HepG2 (cell line): Measurements from ENCODE around the gene LYPLA2. TPM values are rescaled to one million over a fixed set of nuclear protein-coding genes. Genes with fewer than 3 reads are reported as not detected.

Source experiments
- ATF3 ChIP-seq: sonication (generic); formaldehyde crosslinking; IDR thresholded peaks from 2 replicates; pipeline ENCODE4 v1.4.0; 2020; ENCODE audit warnings: missing genetic modification reagents
- ATF4 ChIP-seq, 2 experiments: fragments of 450-650 bp in 1 of 2; sonication (generic) in 1 of 2; formaldehyde crosslinking; IDR thresholded peaks; 2 replicates each; pipeline versions ENCODE4 v1.5.0 to v1.8.0; 2020 to 2022; ENCODE audit warnings: mild to moderate bottlenecking in 1 of 2, missing genetic modification reagents in 1 of 2
- BATF2 ChIP-seq: sonication (generic); formaldehyde crosslinking; IDR thresholded peaks from 2 replicates; pipeline ENCODE4 v1.8.0; 2022; ENCODE audit warnings: mild to moderate bottlenecking, missing genetic modification reagents, moderate library complexity
- CC2D1A ChIP-seq: sonication (generic); formaldehyde crosslinking; IDR thresholded peaks from 2 replicates; pipeline ENCODE4 v1.8.1; 2023; ENCODE audit warnings: mild to moderate bottlenecking, missing genetic modification reagents
- FOXK2 ChIP-seq: fragments of 450-650 bp; IDR thresholded peaks from 2 replicates; pipeline ENCODE4 v1.6.1; 2016
- FOXO1 ChIP-seq: sonication (generic); formaldehyde crosslinking; IDR thresholded peaks from 2 replicates; pipeline ENCODE4 v1.4.0; 2020; ENCODE audit warnings: missing genetic modification reagents
- KDM1A ChIP-seq: IDR thresholded peaks from 2 replicates; pipeline ENCODE4 v1.6.1; 2016; ENCODE audit warnings: missing compliant biosample characterization
- PHF21A ChIP-seq: sonication (generic); formaldehyde crosslinking; IDR thresholded peaks from 2 replicates; pipeline ENCODE4 v1.5.0; 2020; ENCODE audit warnings: mild to moderate bottlenecking, missing genetic modification reagents
- SP2 ChIP-seq: sonication (generic); formaldehyde crosslinking; IDR thresholded peaks from 2 replicates; pipeline ENCODE4 v1.5.1; 2020; ENCODE audit warnings: mild to moderate bottlenecking, missing genetic modification reagents
- ZBTB25 ChIP-seq: IDR thresholded peaks from 2 replicates; pipeline ENCODE4 v1.6.1; 2018; ENCODE audit warnings: missing genetic modification reagents
- ZFP82 ChIP-seq: sonication (generic); formaldehyde crosslinking; IDR thresholded peaks from 2 replicates; pipeline ENCODE4 v1.5.1; 2020; ENCODE audit warnings: mild to moderate bottlenecking, missing genetic modification reagents, borderline replicate concordance
- ZNF121 ChIP-seq: sonication (generic); formaldehyde crosslinking; IDR thresholded peaks from 2 replicates; pipeline ENCODE4 v1.5.0; 2020; ENCODE audit warnings: mild to moderate bottlenecking, missing genetic modification reagents
- ZNF235 ChIP-seq: sonication (generic); formaldehyde crosslinking; IDR thresholded peaks from 2 replicates; pipeline ENCODE4 v1.8.1; 2023; ENCODE audit warnings: mild to moderate bottlenecking, missing genetic modification reagents, borderline replicate concordance
- ZNF34 ChIP-seq: sonication (generic); formaldehyde crosslinking; IDR thresholded peaks from 2 replicates; pipeline ENCODE4 v1.4.0; 2020; ENCODE audit warnings: mild to moderate bottlenecking, missing genetic modification reagents, borderline replicate concordance
- ZNF431 ChIP-seq: sonication (generic); formaldehyde crosslinking; IDR thresholded peaks from 2 replicates; pipeline ENCODE4 v1.9.0; 2022; ENCODE audit warnings: missing genetic modification reagents, low read depth, mild to moderate bottlenecking, borderline replicate concordance
- ZNF501 ChIP-seq: sonication (generic); formaldehyde crosslinking; IDR thresholded peaks from 2 replicates; pipeline ENCODE4 v1.5.1; 2020; ENCODE audit warnings: mild to moderate bottlenecking, moderate library complexity, missing genetic modification reagents
- ZNF589 ChIP-seq: sonication (generic); formaldehyde crosslinking; conservative IDR thresholded peaks from 2 replicates; pipeline ENCODE4 v1.8.0; 2022; ENCODE audit warnings: mild to moderate bottlenecking, moderate library complexity, missing genetic modification reagents
- ZNF678 ChIP-seq: sonication (generic); formaldehyde crosslinking; IDR thresholded peaks from 2 replicates; pipeline ENCODE4 v1.4.0; 2020; ENCODE audit warnings: mild to moderate bottlenecking, missing genetic modification reagents
- ZNF7 ChIP-seq: IDR thresholded peaks from 2 replicates; pipeline ENCODE4 v1.6.1; 2016; ENCODE audit warnings: missing biosample characterization, missing genetic modification reagents
- ZNF788 ChIP-seq: sonication (generic); formaldehyde crosslinking; IDR thresholded peaks from 2 replicates; pipeline ENCODE4 v1.5.0; 2020; ENCODE audit warnings: mild to moderate bottlenecking, missing genetic modification reagents, borderline replicate concordance
- ZSCAN9 ChIP-seq: IDR thresholded peaks from 2 replicates; pipeline ENCODE4 v1.6.1; 2016; ENCODE audit warnings: borderline replicate concordance
- polyA plus RNA-seq, 8 experiments: library from polyadenylated mRNA; depleted of rRNA in 3 of 8; stranded (reverse) in 7 of 8; unstranded in 1 of 8; fragments of >200 nt; fragmentation: Illumina TruSeq in 4 of 8; extraction: Trizol in 4 of 8; gene quantifications; 2 replicates each; pipeline versions ENCODE4 v1.2.1 to v1.2.3, GENCODE V29; 2011 to 2016; ENCODE audit warnings: low read depth in 4 of 8, missing spikeins in 1 of 8, mixed read lengths in 1 of 8; ENCODE audit not compliant: insufficient read depth in 1 of 8
- total RNA-seq, 5 experiments: library from RNA; depleted of rRNA; stranded (reverse); fragments of >200 nt; fragmentation: Illumina TruSeq; extraction: Trizol; gene quantifications; 2 replicates each; pipeline ENCODE4 v1.2.3, GENCODE V29; 2016; ENCODE audit warnings: low read depth in 1 of 5
- TF ChIP-seq, protein P1 (sequence below): sonication (generic); formaldehyde crosslinking; IDR thresholded peaks from 2 replicates; pipeline ENCODE4 v1.4.0; 2020; ENCODE audit warnings: mild to moderate bottlenecking, missing genetic modification reagents, borderline replicate concordance
- TF ChIP-seq, protein P2 (sequence below): IDR thresholded peaks from 2 replicates; pipeline ENCODE4 v1.6.1; 2012; ENCODE audit warnings: inconsistent platforms

Gene LYPLA2
- total and polyA plus RNA-seq, 2 of the 13 experiments (the other 11 are each of a cell fraction or from before 2014, with no cell fraction given): 72.1 to 73.2 TPM

DNA sequence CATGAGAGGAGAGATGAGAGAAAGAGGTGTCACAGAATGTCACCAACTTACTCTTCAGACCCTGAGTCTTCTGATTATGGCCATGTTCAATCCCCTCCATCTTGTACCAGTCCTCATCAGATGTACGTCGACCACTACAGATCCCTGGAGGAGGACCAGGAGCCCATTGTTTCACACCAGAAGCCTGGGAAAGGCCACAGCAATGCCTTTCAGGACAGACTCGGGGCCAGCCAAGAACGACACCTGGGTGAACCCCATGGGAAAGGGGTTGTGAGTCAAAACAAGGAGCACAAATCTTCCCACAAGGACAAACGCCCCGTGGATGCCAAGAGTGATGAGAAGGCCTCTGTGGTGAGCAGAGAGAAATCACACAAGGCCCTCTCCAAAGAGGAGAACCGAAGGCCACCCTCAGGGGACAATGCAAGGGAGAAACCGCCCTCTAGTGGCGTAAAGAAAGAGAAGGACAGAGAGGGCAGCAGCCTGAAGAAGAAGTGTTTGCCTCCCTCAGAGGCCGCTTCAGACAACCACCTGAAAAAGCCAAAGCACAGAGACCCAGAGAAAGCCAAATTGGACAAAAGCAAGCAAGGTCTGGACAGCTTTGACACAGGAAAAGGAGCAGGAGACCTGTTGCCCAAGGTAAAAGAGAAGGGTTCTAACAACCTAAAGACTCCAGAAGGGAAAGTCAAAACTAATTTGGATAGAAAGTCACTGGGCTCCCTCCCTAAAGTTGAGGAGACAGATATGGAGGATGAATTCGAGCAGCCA lies 39.7 kb upstream of the LYPLA2 start (continued):
- TF ChIP-seq ATF4 (CRISPR knock-in tag; IDR thresholded peaks at IDR 0.05): no peak
- TF ChIP-seq ZBTB25 (CRISPR knock-in tag): no peak
- TF ChIP-seq ZNF589 (CRISPR knock-in tag): no peak
- TF ChIP-seq SP2 (CRISPR knock-in tag): no peak
- no peak for TF ChIP-seq ZNF678 (CRISPR knock-in tag)
- no peak for TF ChIP-seq KDM1A (CRISPR knock-in tag)
- TF ChIP-seq ZNF235 (CRISPR knock-in tag): no peak
- no peak for TF ChIP-seq ZNF34 (CRISPR knock-in tag)
- no peak for TF ChIP-seq ZNF788
- peak; percentile 33; the same call in 1 of the 2 replicates for TF ChIP-seq ZNF501 (CRISPR knock-in tag)
- TF ChIP-seq, protein P1, sequence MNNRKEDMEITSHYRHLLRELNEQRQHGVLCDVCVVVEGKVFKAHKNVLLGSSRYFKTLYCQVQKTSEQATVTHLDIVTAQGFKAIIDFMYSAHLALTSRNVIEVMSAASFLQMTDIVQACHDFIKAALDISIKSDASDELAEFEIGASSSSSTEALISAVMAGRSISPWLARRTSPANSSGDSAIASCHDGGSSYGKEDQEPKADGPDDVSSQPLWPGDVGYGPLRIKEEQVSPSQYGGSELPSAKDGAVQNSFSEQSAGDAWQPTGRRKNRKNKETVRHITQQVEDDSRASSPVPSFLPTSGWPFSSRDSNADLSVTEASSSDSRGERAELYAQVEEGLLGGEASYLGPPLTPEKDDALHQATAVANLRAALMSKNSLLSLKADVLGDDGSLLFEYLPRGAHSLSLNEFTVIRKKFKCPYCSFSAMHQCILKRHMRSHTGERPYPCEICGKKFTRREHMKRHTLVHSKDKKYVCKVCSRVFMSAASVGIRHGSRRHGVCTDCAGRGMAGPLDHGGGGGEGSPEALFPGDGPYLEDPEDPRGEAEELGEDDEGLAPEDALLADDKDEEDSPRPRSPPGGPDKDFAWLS: no peak
- TF ChIP-seq FOXO1 (CRISPR knock-in tag): no peak
- no peak for TF ChIP-seq ZFP82 (CRISPR knock-in tag)
- TF ChIP-seq CC2D1A (CRISPR knock-in tag): no peak
- no peak for TF ChIP-seq ZNF7 (CRISPR knock-in tag)
- no peak for TF ChIP-seq ZNF121 (CRISPR knock-in tag)
- TF ChIP-seq ZSCAN9 (CRISPR knock-in tag): no peak
- TF ChIP-seq ATF3 (CRISPR knock-in tag): no peak
- TF ChIP-seq BATF2 (CRISPR knock-in tag): no peak
- TF ChIP-seq PHF21A (CRISPR knock-in tag): peak; percentile 16; the same call in 1 of the 2 replicates
- TF ChIP-seq, protein P2, sequence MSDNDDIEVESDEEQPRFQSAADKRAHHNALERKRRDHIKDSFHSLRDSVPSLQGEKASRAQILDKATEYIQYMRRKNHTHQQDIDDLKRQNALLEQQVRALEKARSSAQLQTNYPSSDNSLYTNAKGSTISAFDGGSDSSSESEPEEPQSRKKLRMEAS: no peak
- no peak for TF ChIP-seq ZNF431
- no peak for TF ChIP-seq FOXK2
